HG02571 (cell line): ENCODE data around the gene KLF2.
"Not testable (repeated sequence)": the region's sequence is repeated elsewhere in the genome, so short reads cannot be mapped to it uniquely, and the experiment has no call there.

Experiments
- ATAC-seq: cut with Tn5 transposase; IDR thresholded peaks from one replicate; pipeline ENCODE4 v1.9.1; 2021; ENCODE audit warnings: mild to moderate bottlenecking, moderate library complexity; ENCODE audit not compliant: unreplicated experiment

The KLF2 gene

GRCh38 chr19:16336571-16336970 is 11.9 kb downstream of the KLF2 start:
- ATAC-seq = no peak

GRCh38 chr19:16337809-16338469 is 13.3 kb downstream of the KLF2 start:
- ATAC-seq = no peak

DNA sequence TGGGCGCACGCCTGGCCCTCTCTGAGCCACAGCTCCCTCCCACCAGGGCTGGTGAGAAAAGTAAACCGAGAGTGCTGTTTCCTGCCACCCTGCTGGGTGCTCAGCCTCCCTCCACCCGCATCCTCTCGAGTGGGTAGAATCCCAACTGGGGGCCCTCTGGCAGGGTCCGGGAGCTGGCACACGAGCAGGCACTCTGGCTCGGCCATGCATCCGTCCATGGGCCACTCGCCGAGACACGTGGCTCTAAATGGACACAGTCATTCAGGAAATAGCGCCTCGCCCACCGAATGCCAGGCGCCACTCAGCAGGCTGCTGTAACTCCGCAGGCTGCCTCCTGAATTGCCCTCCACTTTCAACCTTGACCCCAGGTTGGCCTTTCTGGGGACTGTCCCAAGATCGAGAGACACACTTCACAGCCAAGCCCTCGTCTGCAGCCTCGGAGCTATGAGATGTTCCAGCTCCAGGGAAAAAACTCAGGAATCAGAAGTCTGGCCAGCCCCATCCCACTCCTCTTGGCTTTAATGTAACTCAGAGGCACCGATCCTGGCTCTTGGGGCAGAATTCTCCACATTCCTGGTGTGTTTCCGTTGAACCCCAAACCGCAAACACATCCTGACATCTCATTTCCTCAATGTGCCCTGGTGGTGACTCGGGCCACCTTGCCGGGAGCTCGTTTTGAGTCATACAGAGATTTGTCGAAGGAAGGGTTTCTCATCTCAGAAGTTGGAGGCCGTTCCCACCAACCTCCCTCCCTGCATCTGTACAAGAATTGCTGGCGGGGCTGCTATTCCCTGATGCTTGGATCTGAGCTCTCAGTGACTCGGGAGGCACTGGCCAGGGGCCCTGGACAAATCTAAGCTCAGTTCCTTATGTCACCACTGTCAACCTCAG is 14.1 kb downstream of the KLF2 start:
- ATAC-seq = no peak

GRCh38 chr19:16339361-16339725 is 14.7 kb downstream of the KLF2 start:
- no peak for ATAC-seq

DNA sequence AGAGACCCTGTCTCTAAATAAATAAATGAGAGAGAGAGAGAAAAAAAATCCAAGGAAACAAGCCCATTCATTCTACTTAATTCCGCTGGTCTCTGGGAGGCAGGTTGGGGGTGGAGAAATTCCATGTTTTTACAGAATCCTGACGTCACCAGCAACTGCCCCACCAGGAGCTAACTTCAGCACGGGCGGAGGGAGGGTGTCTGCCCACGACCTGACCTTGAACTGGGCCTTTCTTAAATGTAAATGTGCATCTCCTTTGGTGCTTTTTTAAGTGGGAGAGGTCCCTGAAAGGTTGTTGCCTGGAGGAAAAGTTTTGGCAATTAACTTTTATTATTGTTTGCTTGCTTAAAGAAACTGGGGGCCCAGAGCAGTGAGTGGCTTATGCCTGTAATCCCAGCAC is 15.5 kb downstream of the KLF2 start:
- no peak for ATAC-seq

- no peak for ATAC-seq
These were observed 16.0 kb downstream of the KLF2 start for GRCh38 chr19:16340654-16341053.

- ATAC-seq = no peak
These were observed 17.5 kb downstream of the KLF2 start for GRCh38 chr19:16342002-16342715.

DNA sequence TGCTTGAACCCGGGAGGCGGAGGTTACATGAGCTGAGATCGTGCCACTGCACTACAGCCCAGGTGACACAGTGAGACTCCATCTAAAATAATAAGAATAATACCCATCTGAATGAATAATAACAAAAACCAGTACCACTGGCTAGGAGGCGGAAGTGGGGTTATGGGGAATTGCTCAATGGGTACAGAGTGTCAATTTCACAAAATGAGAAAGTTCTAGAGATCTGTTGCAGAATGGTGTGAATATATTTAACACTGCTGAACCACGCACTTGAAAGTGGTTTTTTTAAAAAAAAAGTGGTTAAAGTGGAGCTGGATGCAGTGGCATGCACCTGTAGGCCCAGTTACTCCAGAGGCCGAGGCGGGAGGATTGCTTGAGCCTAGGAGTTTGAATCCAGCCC is 18.5 kb downstream of the KLF2 start:
- ATAC-seq = no peak

- no peak for ATAC-seq
These were observed 20.8 kb downstream of the KLF2 start for GRCh38 chr19:16345457-16345856.

DNA sequence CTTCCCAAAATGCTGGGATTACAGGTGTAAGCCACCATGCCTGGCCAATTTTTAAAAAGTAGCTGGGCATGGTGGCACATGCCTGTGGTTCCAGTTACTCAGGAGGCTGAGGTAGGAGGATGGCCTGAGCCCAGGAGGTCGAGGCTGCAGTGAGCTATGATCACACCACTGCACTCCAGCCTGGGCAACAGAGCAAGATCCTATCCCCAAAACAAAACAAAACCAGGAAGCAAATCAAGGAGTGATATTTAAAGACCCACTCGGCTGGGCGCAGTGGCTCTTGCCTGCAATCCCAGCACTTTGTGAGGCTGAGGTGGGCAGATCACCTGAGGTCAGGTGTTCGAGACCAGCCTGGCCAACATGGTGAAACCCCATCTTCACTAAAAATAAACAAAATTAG is 22.5 kb downstream of the KLF2 start:
- not testable (repeated sequence) for ATAC-seq

DNA sequence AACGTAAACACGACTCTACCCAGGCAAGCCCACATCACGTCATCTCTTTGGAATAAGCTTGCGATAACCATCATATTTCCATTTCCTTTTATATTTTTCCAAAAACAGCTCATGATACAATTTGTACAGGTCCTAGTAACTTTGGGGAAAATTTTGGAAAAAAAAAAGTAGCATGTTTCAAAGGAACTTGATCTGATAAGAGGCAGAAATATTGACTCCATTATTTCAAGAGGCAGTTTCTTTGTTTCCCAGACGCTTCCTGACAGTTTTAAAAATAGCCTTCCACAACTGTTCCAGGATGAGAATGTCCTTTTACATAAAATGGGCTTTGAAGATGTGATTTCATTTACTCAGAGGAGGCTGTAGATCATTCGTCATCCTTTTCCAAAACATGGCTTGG is 23.1 kb downstream of the KLF2 start:
- no peak for ATAC-seq

GRCh38 chr19:16349551-16350152 is 25.0 kb downstream of the KLF2 start:
- no peak for ATAC-seq

- no peak for ATAC-seq
These were observed 26.6 kb downstream of the KLF2 start for GRCh38 chr19:16351133-16351809.

DNA sequence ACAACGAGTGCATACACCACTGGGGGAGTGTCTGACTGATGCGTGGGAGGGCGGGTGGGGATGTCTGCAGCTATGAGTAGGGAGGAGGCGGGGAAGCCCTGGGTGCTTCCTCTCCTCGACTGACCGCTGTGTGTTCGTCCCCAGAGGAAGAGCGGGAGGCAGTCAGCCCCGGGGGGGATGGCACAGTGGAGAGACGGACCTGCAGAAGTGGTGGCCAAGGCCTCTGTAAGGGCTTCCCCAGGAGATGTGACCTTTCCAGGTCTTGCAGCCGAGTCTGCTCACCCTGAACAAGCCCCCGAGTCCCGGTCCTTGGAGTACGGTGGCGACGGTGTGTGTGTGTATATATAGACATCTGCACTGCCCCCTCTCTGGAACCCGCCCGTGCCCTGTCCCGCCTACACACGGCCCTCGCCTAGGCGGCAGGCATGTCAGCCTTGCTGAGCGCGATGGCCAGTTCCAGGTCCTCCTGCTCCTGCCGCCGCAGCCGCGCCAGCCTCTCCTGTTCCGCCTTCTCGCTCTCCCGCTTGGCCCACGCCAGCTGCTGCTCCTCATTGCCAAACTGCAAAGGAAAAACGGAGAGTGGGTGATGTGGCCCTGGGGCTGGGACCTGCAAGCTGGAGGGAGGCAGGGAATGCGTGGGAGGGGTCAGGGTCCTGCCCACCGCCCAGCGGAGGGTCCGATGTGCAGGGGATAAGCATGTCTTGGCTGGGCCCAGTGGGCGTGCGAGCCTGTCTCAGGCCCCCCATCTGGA is 30.8 kb downstream of the KLF2 start:
- ATAC-seq = no peak

DNA sequence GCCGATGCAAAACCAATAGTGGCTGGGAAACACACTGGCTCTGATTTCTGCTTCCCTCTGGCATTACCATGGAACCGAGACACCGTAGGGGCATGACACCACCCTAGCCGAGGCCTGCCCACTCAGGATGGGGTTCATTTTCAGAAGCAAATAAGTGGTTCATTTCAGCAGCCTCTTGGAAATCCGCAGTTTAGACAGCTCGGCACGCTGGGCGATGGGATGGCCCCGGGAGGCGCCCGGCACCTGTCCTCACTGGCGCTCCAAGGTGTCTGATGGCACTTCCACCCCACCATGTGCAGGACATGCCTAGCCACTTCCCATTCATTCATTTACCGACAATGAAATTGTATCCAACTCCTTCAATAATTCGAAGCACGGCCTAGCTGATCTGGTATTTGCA is 33.8 kb downstream of the KLF2 start:
- ATAC-seq = no peak

DNA sequence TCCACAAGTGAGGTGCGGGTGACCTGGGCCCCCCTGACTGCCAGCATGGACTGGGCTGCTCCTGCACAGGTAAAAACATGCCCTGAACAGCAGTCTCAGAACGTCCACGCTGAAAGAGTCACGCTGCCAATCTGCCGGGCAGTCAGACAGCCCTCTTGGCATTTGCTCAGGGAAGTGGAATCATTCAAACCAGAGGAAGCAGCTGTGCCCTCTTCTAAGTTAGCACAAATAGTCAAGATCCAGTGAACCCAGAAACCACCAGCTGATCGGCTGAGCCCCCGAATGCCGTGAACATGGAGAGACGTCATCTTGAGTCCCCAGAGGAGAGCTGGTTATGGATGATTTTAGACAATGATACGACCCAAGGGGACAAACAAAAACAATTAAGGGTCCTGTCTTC is 34.4 kb downstream of the KLF2 start:
- ATAC-seq = no peak

DNA sequence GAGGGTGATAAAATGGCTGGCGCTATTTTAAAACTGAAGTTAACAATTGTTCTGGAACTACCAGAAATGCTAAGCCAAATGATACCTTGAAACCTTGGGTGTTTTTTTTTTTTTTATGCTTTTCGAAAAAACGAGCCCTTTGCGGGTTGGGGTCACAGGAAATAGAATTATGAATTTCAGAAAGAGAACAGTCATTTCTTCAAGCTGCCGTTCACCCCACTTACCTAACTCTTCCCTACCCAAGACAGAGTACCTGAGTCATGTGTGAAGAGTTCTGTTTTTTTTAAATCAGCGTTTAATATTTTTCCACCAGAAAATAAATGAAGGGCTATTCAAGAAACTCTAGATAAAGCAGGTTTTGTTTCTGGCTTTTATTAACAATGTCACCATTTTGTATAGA is 35.3 kb downstream of the KLF2 start:
- no peak for ATAC-seq

DNA sequence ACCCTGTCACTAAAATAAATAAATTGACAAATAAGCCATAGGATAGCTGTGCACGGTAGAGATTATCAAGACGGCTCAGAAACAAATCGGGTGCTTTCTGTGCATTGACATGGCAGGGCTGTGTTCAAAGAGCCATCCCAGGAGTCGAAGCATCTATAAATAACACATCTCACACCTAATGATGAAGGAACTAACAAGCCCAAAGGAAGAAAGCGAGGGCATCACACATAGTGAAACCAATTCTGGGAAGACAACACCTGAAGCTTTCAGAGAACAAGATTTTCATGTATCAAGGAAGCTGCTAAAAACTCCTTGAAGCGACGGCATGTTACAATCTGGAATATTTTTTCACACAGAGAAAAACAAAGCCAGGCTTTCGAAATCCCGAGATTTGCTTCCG is 36.1 kb downstream of the KLF2 start:
- no peak for ATAC-seq

DNA sequence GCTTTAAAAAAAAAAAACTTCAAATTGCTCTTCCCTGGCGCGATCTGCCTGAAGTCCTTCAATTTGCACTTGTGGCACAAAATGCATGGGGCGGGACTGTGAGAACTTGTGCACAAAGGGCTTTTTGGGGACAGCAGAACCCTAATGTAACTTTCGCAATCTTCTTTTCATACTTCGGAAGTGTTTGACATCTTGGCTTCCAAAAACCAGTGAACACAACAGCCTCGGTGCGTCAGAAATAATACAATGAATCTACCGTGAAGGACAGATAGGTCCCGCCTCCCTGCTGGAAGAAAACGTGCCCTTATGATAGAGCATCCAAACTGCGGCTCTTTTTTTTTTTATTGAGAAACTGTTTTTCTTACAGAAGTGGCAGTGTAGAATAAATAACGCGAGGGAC is 36.6 kb downstream of the KLF2 start:
- ATAC-seq = no peak

DNA sequence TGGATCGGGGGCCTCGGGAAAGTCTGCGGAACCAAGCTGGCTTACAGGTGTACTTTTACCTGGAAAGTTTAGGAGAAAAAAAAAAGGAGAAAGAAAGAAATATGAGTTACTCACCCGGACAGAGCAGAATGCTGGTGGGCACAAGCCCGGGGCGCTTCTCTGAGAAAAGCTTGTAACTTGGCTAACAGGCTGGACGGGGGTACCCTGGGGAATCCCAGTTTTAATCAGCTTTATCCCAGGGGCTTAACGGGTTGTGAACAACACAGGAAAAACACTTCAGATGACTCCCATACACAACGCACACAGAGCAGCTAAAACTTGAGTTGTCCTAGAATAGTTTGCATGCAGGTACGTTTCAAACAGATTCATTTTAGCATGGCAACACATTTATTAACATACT is 37.3 kb downstream of the KLF2 start:
- ATAC-seq = no peak
